SK-N-SH (cell line): ENCODE data around the gene KNSTRN. TPM values are rescaled to one million over a fixed set of nuclear protein-coding genes. Genes with fewer than 3 reads are reported as not detected.

Source experiments
- CTCF ChIA-PET: fragments of 300-600, 350-600 bp; formaldehyde crosslinking; extraction: SDS; loops from one replicate; lab custom pipeline; 2021; lab: Yijun Ruan, JAX
- POLR2A ChIA-PET: fragments of 350-600 bp; sonication (Branson Sonifier 250); formaldehyde crosslinking; extraction: SDS; loops from one replicate; lab custom pipeline; 2020; ENCODE audit warnings: antibody characterized with exemption, inconsistent platforms; lab: Yijun Ruan, JAX
- DNase-seq: peaks from one replicate; pipeline ENCODE4 v3.0.0; 2012
- H2AFZ ChIP-seq: fragments of 200-600 bp; sonication (generic); 2 replicates; pipeline ENCODE4 v1.8.1; 2016; ENCODE audit warnings: antibody characterized with exemption, mild to moderate bottlenecking, low read depth
- H3F3A ChIP-seq: fragments of 200-600 bp; sonication (generic); replicated peaks from 2 replicates; pipeline ENCODE3; 2016; ENCODE audit warnings: antibody characterized with exemption, mild to moderate bottlenecking; ENCODE audit not compliant: insufficient read depth
- H3K27ac ChIP-seq, 2 experiments: fragments of 200-500 bp in 1 of 2; fragments of 200-600 bp in 1 of 2; sonication (Bioruptor generic) in 1 of 2; sonication (generic), shearing (Covaris generic) in 1 of 2; 2 replicates each; pipeline versions ENCODE4 v1.5.1 to v1.6.1; 2014 to 2016; ENCODE audit warnings: low read depth in 2 of 2, inconsistent platforms in 1 of 2, low read length in 1 of 2, mild to moderate bottlenecking in 1 of 2, mixed read lengths in 1 of 2
- H3K27me3 ChIP-seq: fragments of 200-600 bp; sonication (generic), shearing (Covaris generic); 2 replicates; pipeline ENCODE4 v1.6.1; 2016; ENCODE audit warnings: mixed run types; ENCODE audit not compliant: insufficient read depth
- H3K36me3 ChIP-seq, 2 experiments: fragments of 200-500 bp in 1 of 2; fragments of 200-600 bp in 1 of 2; sonication (Bioruptor generic) in 1 of 2; sonication (generic) in 1 of 2; replicated peaks in 1 of 2; 2 replicates each; pipeline versions ENCODE3 to v1.5.1; 2014 to 2016; ENCODE audit warnings: low read length in 1 of 2, mild to moderate bottlenecking in 1 of 2; ENCODE audit not compliant: insufficient read depth in 2 of 2, control insufficient read depth in 1 of 2
- H3K4me1 ChIP-seq, 2 experiments: fragments of 200-500 bp in 1 of 2; fragments of 200-600 bp in 1 of 2; sonication (Bioruptor generic) in 1 of 2; sonication (generic), shearing (Covaris generic) in 1 of 2; 2 replicates each; pipeline versions ENCODE4 v1.5.1 to v1.6.1; 2014 to 2016; ENCODE audit warnings: low read depth in 1 of 2, low read length in 1 of 2, mixed run types in 1 of 2; ENCODE audit not compliant: insufficient read depth in 2 of 2, control insufficient read depth in 1 of 2
- H3K4me2 ChIP-seq: fragments of 200-600 bp; sonication (generic), shearing (Covaris generic); 2 replicates; pipeline ENCODE4 v1.6.1; 2017; ENCODE audit warnings: mixed run types
- H3K4me3 ChIP-seq, 2 experiments: fragments of 200-500 bp in 1 of 2; fragments of 200-600 bp in 1 of 2; sonication (Bioruptor generic) in 1 of 2; sonication (generic), shearing (Covaris generic) in 1 of 2; 2 replicates each; pipeline versions ENCODE4 v1.5.1 to v1.8.1; 2014 to 2016; ENCODE audit warnings: low read depth in 2 of 2, inconsistent platforms in 1 of 2, low read length in 1 of 2, mild to moderate bottlenecking in 1 of 2, mixed read lengths in 1 of 2, moderate library complexity in 1 of 2
- H3K79me2 ChIP-seq: fragments of 200-600 bp; sonication (generic); 2 replicates; pipeline ENCODE4 v1.8.1; 2017; ENCODE audit warnings: mild to moderate bottlenecking; ENCODE audit not compliant: insufficient read depth
- H3K9ac ChIP-seq: fragments of 200-600 bp; sonication (generic); 2 replicates; pipeline ENCODE4 v1.6.1; 2017; ENCODE audit warnings: mixed run types
- H3K9me2 ChIP-seq: fragments of 200-600 bp; sonication (generic); 2 replicates; pipeline ENCODE4 v1.6.1; 2017; ENCODE audit warnings: mixed run types
- H3K9me3 ChIP-seq: fragments of 200-600 bp; sonication (generic); 2 replicates; pipeline ENCODE4 v1.6.1; 2017; ENCODE audit warnings: mixed run types, mild to moderate bottlenecking, moderate library complexity
- H4K20me1 ChIP-seq: fragments of 200-600 bp; sonication (generic); 2 replicates; pipeline ENCODE4 v1.6.1; 2017; ENCODE audit warnings: mild to moderate bottlenecking, mixed run types; ENCODE audit not compliant: insufficient read depth
- ELF1 ChIP-seq: IDR thresholded peaks from 2 replicates; pipeline ENCODE4 v1.4.0; 2012
- EZH2phosphoT487 ChIP-seq: fragments of 200-600 bp; sonication (generic); IDR thresholded peaks from 2 replicates; pipeline ENCODE4 v1.6.1; 2017; ENCODE audit warnings: low read depth, mixed run types, mild to moderate bottlenecking, antibody characterized with exemption, moderate library complexity, borderline replicate concordance
- FOSL2 ChIP-seq: IDR thresholded peaks from 2 replicates; pipeline ENCODE4 v1.4.0; 2012; ENCODE audit warnings: low read depth, mild to moderate bottlenecking, moderate library complexity, borderline replicate concordance
- FOXM1 ChIP-seq: IDR thresholded peaks from 2 replicates; pipeline ENCODE4 v1.4.0; 2012; ENCODE audit warnings: low read depth, mild to moderate bottlenecking
- GABPA ChIP-seq: IDR thresholded peaks from 2 replicates; pipeline ENCODE4 v1.4.0; 2012; ENCODE audit warnings: low read depth, mild to moderate bottlenecking
- IRF3 ChIP-seq: fragments of 150-350 bp; IDR thresholded peaks from 2 replicates; pipeline ENCODE4 v1.6.1; 2016; ENCODE audit warnings: mild to moderate bottlenecking, low read depth, low read length
- MXI1 ChIP-seq: IDR thresholded peaks from 2 replicates; pipeline ENCODE4 v1.6.1; 2012; ENCODE audit warnings: mild to moderate bottlenecking, low read depth, low read length, improper control_type of control experiment
- NFIC ChIP-seq: IDR thresholded peaks from 2 replicates; pipeline ENCODE4 v1.4.0; 2012; ENCODE audit warnings: borderline replicate concordance
- PBX3 ChIP-seq: IDR thresholded peaks from 2 replicates; pipeline ENCODE4; 2012
- RCOR1 ChIP-seq: fragments of 150-350 bp; IDR thresholded peaks from 2 replicates; pipeline ENCODE4 v1.6.1; 2017; ENCODE audit warnings: antibody characterized with exemption, low read length
- SIN3A ChIP-seq: IDR thresholded peaks from 2 replicates; pipeline ENCODE4 v1.6.1; 2012; ENCODE audit warnings: low read depth, mild to moderate bottlenecking, low read length, moderate library complexity, borderline replicate concordance
- SMC3 ChIP-seq: IDR thresholded peaks from 2 replicates; pipeline ENCODE4 v1.6.1; 2012; ENCODE audit warnings: low read depth, low read length, improper control_type of control experiment
- TAF1 ChIP-seq: IDR thresholded peaks from 2 replicates; pipeline ENCODE4 v1.6.1; 2012; ENCODE audit warnings: low read depth, mild to moderate bottlenecking, low read length, moderate library complexity, borderline replicate concordance
- USF2 ChIP-seq: fragments of 150-350 bp; IDR thresholded peaks from 2 replicates; pipeline ENCODE4 v1.6.1; 2017; ENCODE audit warnings: antibody characterized with exemption, low read length, low read depth, borderline replicate concordance
- ZBTB33 ChIP-seq: IDR thresholded peaks from 2 replicates; pipeline ENCODE4 v1.4.0; 2012; ENCODE audit warnings: low read depth, borderline replicate concordance
- WGBS: methylation state at CpG from one replicate; pipeline ENCODE4 v1.1.6; 2017; ENCODE audit warnings: low lambda C conversion rate; 5-methylcytosine and 5-hydroxymethylcytosine counted together
- polyA plus RNA-seq, 3 experiments: library from polyadenylated mRNA; depleted of rRNA; stranded (reverse); fragments of >200 nt; gene quantifications; 2 replicates each; pipeline ENCODE4 v1.2.3, GENCODE V29; 2012

The KNSTRN gene
- polyA plus RNA-seq, 1 of the 3 experiments (the other 2 are of a cell fraction): 25.5 TPM

GRCh38 chr15:40340740-40341400 lies 41.7 kb upstream of the KNSTRN start, which contains the start of gene CCDC9B (continued):
- TF ChIP-seq NFIC (peak; percentile 94), TAF1 (peak; percentile 61; the same call in 1 of the 2 replicates)

- H3F3A ChIP-seq: peaks cover 41% of the 10 kb centered on the region
- H3K9me3 ChIP-seq: no peaks in the 10 kb centered on the region
- H3K79me2 ChIP-seq: peaks cover 35% of the 10 kb centered on the region
- ChIA-PET CTCF (interaction anchor here (3.3 to 70.6 kb wide), 5 partner anchors 1 to 79 kb away, joined by 21 to 2194 read pairs (median 299); partner anchors contain the start of genes ANKRD63, CCDC9B, DISP2 and INAFM2), POLR2A (no interaction called here)
- peak overlapping the region; percentile 24 to 98 for H3K27ac ChIP-seq
- no peaks in the 10 kb centered on the region for H3K36me3 ChIP-seq
- H3K9me2 ChIP-seq: no peaks in the 10 kb centered on the region
- H3K4me1 ChIP-seq: peaks cover 51% of the 10 kb centered on the region in 2 experiments; a peak in 3 of 4 replicates
- peak overlapping the region; percentile 16 for H2AFZ ChIP-seq
- no peak overlapping the region for H3K4me3 ChIP-seq
- no peak for DNase-seq
- no peaks in the 10 kb centered on the region for H3K27me3 ChIP-seq
- TF ChIP-seq FOXM1 (no peak), EZH2phosphoT487 (no peak), RCOR1 (no peak), SMC3 (no peak), PBX3 (peak; percentile 50; the same call in 1 of the 2 replicates), FOSL2 (peak; percentile 39; the same call in 1 of the 2 replicates), SIN3A (no peak)
- TF ChIP-seq, all 33 proteins: peak for 2
- 41% methylated on average over 4 of the region's 7 CpGs for WGBS
- no peaks in the 10 kb centered on the region for H4K20me1 ChIP-seq
- peak overlapping the region; percentile 57 for H3K4me2 ChIP-seq
- H3K9ac ChIP-seq: peak overlapping the region; percentile 79
Measured at GRCh38 chr15:40342416-40343320, 39.9 kb upstream of the KNSTRN start.

GRCh38 chr15:40343512-40343911 lies 39.0 kb upstream of the KNSTRN start:
- H3K36me3 ChIP-seq: no peaks in the 10 kb centered on the region
- no peaks in the 10 kb centered on the region for H3K9me3 ChIP-seq
- H3K9me2 ChIP-seq: no peaks in the 10 kb centered on the region
- no peak overlapping the region for H3K4me3 ChIP-seq
- CTCF ChIA-PET: interaction anchor here (1.8 to 70.6 kb wide), 6 partner anchors 2 to 102 kb away, joined by 8 to 2194 read pairs (median 160); partner anchors contain the start of genes ANKRD63, CCDC9B, DISP2 and INAFM2
- H3K4me2 ChIP-seq: peak overlapping the region; percentile 57
- no peaks in the 10 kb centered on the region for H3K27me3 ChIP-seq
- H4K20me1 ChIP-seq: no peaks in the 10 kb centered on the region
- DNase-seq: no peak
- peak overlapping the region; percentile 24 to 98; a peak in 3 of 4 replicates for H3K27ac ChIP-seq
- H3F3A ChIP-seq: peaks cover 41% of the 10 kb centered on the region
- peaks cover 43 to 44% of the 10 kb centered on the region in 2 experiments; a peak in 3 of 4 replicates for H3K4me1 ChIP-seq
- H2AFZ ChIP-seq: no peak overlapping the region; the same call in 1 of the 2 replicates
- WGBS: 21% methylated on average over 9 of the region's 10 CpGs
- H3K79me2 ChIP-seq: peaks cover 27% of the 10 kb centered on the region
- H3K9ac ChIP-seq: peak overlapping the region; percentile 79
- POLR2A ChIA-PET: no interaction called here
- TF ChIP-seq USF2 (no peak), IRF3 (no peak), ZBTB33 (no peak), MXI1 (no peak), NFIC (peak; percentile 74), ELF1 (no peak), GABPA (peak; percentile 57; the same call in 1 of the 2 replicates), SMC3 (no peak)
